HG03575 (cell line): ENCODE measurements around the gene APOL6.
"Not testable (repeated sequence)": the region's sequence is repeated elsewhere in the genome, so short reads cannot be mapped to it uniquely, and the experiment has no call there.

Experiments used
- ATAC-seq: cut with Tn5 transposase; IDR thresholded peaks from one replicate; pipeline ENCODE4 v1.9.1; 2021; ENCODE audit not compliant: unreplicated experiment, insufficient number of reproducible peaks, low FRiP score; ENCODE audit errors: extremely low read depth

Gene APOL6

DNA sequence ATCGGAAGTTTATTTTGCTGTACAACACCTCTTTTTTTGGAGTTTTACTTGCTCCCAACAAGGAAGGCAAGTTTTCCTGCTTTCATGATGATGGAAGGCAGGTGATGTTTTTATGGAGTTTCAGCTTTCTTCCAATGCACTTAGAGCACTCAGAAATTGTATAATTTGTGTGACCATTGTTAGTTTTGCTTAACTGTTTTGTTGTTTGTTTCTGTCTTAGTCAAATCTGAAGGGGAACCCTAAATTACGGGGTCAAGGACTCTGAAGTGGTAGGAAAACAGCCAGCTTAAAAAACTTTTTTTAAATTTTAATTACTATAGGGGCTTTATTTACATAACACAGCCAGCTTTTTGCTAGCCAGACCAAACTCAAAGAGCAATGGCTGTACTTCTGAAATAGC lies 14.7 kb downstream of the APOL6 start:
- ATAC-seq, result no peak

DNA sequence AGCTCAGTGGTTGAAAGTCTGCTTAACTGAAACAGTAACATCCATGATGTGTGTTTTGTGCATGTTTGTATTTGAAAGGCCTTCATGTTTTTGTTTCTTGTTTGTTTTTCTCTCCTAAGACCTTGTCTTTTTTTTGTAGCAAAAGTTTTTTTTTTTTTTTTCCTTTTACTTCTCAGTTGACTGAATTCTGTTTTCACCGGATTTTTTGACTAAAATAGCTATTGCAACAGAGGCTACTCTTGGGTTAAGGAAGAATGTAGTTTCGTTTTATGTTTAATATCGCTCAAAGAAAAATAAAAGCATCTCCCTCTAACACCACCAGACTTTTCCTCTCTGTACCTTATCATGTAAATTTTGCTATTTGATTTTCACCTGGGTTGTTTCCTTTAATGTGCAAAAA lies 15.1 kb downstream of the APOL6 start:
- ATAC-seq, result no peak

DNA sequence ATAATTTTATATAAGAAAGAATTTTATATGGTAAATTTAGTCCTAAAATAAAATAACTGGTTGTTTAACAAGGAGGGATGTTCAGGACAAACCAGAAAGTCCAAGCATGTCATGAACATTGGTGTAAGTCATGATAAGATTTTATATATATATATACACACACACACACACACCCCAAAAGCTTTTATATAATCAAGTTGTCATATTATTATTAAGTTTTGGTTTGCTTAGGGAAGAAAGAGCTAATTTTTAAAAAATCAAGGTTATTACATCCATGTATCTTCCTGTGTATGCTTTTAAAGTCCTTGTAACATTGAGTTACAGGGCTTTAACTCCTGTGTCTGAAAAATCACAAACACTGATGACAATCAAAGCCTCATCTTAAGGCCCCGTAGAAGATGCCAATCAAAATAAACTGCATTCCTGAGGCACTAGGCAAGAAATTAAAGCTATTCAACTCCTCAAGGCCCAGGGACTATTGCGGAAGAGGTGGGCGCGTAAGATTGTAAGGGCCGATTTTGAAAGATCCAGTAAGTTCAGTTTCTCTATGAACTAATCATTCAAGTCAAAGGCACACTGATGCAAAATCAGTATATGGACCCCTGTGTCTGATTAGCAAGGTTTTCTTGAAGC lies 16.8 kb downstream of the APOL6 start:
- no peak for ATAC-seq

DNA sequence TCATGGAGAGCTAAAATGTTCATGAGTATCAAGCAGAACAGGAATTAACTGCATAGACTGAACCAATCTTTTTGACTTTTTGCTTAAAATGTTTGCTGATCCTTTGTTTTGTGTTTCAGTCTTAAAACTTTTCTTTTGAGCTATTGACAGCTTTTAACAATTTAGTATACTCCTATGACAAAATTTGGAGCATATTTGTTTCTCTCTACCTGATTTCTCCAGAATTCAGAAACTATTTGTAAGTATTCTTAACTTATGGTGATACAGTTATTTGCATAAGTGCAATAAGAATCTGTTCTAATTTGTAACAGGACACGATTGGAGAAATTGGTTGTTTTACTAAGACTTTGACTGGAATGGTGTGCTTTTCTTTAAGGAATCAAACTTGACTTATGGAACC lies 18.5 kb downstream of the APOL6 start:
- not testable (repeated sequence) for ATAC-seq

DNA sequence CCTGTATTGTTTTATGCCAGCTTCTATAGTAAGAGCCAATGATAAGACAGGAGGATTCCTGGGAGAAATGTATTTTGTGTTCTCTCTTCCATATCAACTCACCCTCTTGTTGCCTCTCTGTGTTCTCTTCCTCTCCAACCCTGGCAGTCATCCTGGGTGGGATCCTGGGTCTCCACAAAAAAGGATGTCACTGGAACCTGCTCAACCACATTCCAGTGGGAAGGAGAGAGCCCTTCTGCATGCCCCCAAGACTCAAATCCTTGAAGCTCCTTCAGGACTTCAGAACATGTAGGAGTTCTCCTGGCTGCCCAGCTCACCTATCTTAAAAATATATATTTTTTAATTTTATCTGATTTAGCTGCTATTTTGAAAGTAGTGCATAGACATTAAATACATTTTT lies 26.1 kb downstream of the APOL6 start:
- no peak for ATAC-seq

DNA sequence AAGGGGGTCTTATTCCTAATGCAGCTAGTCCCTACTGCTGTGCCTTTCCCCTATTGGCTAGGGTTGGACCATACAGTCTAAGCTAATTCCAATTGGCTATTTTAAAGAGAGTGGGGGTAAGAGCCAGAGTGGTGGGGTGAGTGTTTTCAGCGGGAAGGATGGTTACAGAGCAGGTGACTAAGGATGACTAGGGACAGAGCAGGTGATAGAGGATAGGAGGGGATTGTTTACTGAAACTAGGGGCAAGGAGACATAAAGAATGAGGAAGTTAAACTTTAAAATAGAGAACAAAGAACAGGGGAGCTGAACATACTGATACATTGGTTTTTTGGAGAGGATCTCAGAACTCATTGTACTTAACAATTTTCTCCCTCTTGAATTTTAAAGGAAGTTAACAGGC lies 27.8 kb downstream of the APOL6 start:
- not testable (repeated sequence) for ATAC-seq

DNA sequence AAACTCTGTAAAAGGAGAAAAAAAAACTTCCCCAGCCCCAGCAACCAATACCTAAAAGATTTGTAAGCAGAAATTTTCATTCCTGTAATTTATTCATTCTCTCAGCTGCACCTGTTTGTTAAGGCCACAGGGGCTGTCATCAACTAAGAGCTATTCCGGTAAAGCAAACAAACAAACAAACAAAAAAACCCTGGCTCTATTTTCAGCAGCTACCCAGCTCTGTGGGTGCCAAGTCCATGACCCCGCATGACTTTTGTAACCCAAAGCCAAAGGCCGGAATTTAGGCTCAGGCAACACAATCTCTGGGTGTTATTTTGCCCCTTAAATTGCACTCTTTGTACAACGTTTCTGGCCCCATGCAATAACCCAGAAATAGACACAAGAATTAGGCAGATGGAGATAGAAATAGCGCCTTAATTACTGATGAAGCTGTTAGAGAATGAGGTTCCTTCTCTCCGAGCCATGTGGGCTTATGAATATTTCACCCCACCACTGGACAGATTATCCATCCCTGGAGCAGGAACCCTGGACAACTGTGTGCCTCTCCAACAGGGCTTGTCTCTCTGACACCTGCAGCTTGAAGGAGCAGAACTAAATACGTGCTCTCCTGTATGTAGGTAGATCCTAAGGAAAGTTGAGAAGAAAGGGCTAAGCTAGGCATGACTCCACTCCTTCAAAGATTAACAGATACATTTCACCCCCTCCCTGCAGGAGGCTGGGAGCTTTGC lies 29.4 kb downstream of the APOL6 start:
- no peak for ATAC-seq

DNA sequence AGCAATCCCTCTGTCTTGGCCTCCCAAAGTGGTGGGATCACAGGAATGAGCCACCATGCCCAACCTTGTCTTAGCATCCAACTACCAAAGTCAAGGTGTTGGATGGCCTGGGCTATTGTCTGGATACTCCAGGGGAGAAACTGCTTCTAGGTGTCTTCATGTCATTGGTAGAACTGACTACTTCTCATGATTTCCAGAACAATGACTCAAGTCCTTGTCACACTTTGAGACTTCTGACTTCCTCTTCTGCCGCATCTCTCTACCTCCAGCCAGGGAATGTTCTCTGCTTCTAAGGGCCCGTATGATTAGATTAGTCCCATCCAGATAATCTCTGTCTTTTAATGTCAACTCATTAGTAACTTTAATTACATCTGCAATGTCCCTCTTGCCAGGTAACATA lies 30.6 kb downstream of the APOL6 start:
- no peak for ATAC-seq

DNA sequence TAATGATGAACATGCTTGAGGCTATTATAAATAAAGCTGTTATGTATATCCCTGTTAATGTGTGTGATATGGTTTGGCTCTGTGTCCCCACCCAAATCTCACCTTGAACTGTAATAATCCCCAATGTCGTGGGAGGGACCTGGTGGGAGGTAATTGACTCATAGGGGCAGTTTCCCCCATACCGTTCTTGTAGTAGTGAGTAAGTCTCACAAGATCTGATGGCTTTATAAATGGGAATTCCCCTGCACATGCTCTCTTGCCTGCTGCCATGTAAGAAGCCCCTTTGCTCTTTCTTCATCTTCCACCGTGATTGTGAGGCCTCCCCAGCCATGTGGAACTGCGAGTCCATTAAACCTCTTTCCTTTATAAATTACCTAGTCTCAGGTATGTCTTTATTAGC lies 31.2 kb downstream of the APOL6 start:
- not testable (repeated sequence) for ATAC-seq

DNA sequence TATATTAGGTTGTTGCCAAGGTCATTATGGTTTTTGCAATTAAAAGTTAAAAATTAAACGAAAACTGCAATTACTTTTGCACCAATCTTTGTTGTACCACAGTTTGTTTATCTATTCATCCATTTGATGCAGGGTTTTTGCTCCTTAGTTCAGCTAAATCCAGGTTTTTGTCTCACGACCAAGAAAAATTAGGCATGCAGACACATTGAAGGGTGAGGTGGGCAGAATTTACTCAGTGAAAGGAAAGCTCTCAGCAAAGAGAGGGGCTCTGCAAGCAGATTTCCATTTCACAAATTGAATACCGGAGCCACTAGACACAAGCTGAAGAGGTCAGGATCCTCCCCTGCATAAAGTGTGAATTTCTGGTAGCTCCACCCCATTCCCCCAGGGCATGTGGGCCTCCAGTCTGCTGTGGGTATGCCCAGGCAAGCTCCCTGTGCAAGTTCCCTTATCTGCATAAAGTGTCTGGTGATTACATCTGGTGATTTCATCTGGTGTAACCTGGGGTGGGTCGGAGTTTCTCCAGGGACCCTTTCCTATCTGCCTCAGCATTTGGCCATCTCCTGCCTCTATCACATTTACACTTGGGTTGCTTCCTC lies 33.3 kb downstream of the APOL6 start:
- ATAC-seq, result no peak

DNA sequence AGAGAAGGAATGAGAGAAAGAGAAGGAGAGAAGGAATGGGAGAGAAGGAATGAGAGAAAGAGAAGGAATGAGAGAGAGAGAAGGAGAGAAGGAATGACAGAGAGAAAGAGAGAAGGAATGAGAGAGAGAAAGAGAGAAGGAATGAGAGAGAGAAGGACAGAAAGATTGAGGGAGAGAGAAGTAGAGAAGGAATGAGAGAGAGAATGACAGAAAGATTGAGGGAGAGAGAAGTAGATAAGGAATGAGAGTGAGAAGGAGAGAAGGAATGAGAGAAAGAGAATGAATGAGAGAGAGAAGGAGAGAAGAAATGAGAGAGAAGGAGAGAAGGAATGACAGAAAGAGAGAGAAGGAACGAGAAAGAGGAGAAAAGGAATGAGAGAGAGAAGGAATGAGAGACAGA lies 35.3 kb downstream of the APOL6 start:
- no peak for ATAC-seq

DNA sequence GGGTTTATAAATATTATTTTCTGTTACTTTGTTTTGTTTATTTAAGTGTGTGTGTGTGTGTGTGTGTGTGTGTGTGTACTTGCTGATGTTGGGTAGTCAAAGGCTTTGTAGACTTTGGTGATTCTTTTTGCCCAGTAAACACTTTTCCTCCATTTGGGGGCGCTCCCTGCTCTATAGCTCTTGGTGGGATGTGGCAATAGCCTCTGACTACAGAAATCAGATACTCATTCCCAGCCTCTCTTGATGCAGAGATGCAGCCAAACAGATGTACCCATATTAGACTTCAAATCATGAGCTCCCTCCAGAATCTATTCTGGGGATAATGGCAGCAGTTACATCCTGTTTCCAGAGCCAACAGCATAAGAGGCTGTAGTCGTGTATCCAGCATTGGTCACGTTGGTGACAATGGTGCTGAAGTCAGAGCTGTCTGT lies 36.0 kb downstream of the APOL6 start:
- no peak for ATAC-seq

DNA sequence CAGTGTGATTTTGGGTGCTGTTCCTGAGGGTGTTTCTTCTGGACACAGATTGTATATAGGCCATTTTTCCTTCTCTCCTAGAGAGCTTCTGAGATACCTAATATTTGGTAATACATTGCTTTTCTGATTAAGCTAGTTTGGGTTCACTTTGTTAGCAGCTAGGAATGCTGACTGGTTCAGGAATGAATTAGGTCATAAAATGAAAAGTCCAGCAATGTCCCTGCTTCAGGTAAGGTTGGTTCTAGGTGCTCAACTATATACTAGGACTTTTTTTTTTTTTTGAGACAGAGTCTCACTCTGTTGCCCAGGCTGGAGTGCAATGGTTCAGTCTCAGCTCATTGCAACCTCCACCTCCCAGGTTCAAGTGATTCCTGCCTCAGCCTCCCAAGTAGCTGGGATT lies 36.5 kb downstream of the APOL6 start:
- no peak for ATAC-seq

DNA sequence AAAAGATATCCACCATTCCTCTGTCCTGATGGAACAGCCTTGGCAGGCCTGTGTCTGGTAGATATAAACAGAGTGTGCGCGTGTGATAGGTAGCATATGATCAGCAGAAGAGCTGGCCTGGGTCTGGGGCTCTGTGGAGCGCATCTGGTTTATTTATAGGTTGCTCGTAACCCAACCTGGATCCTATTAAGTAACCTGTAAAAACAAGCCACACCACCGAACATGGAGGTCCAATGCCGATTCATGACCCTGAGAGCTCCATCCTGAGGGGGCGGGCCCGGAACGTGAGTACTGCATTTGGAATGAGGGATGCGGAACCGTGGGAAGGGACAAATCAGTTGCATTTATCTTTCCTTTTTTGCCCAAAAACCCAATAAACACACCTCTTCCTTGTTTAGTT lies 37.5 kb downstream of the APOL6 start:
- no peak for ATAC-seq

DNA sequence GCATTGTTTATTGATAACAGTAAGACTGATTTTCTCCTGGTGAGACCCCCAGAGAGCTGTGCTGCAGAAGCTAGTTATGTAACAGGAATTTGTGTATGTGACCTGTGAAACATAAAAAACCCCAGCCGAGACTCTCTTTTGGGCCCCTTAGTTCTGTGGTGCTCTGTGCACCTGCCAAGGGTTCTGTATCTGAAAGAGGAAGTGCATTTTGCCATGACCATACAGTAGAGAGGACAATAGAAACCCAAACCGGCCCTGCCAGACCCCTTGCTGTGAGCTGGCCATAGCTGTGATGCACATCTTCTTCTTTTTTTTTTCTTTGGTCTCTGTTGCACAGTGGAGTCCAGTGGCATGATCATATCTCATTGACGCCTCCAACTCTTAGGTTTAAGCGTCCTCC lies 38.1 kb downstream of the APOL6 start:
- ATAC-seq, result no peak

DNA sequence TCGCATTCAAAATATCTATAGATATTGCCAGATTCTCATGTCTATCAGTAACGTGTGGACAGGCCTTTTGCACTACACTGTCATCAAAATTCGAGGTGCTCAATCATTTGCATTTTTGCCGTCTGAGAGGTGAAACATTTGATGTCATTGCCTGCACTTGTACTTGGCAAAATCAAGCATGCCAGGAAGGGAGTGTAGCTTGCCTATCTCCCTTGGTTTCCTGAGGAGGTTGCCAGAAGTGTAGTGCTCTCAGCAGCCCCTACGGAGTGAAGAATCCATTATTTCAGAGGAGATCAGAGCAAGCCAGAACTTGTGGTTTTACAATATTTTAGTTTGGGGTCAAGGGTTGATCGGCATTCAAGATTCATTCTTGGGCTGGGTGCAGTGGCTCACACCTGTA lies 39.2 kb downstream of the APOL6 start:
- no peak for ATAC-seq

DNA sequence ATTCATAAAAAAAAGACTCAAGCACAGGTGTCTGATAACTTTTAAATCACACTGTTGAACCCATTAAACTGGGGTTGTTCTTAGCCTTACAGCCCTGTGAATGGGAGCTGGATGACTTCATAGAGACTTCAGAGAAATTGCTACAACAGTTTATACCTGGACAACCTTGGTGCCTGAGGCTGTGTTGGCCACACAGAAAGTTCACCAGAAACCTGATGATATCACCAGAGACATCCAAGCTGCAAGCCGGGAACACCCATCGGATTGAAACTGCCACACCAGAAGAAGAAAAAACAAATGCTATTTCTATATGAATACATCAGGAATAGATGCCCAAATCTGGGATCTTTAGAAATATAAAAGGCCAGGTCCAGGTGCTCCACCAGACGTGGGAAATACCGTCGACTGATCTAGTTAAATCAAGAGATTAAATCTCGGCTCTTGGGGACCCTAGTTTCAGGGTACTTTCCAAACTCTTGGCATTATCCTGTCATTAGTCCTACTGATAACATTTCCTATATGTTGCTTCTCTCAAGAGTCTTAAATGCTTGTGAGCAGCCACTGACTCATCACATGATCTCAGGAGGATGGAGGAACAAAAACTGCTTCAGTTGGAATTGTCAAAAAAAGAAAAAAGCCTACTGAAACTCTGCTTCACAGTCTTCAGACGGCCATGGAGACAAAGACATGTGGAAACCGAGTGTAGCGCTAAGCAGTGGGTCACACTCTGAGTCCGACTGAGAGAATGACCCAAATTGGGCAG lies 40.8 kb downstream of the APOL6 start:
- ATAC-seq, result no peak

DNA sequence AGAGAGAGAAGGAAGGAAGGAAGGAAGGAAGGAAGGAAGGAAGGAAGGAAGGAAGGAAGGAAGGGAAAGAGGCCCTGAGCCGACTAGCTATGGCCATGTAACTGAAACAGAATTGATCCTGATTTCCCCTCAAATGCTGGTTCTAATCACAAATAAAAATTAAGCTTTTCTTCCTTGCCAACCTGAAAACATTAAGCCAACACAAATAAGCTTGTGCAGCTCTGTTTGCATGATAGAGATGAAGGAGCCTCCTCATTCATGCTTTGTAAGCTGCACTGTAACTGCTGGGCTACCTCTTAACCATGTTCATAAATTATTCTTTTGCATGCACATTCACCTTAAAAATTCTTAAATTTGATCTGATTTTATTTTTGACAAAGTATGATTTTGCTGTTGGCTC lies 41.8 kb downstream of the APOL6 start:
- ATAC-seq, result no peak

DNA sequence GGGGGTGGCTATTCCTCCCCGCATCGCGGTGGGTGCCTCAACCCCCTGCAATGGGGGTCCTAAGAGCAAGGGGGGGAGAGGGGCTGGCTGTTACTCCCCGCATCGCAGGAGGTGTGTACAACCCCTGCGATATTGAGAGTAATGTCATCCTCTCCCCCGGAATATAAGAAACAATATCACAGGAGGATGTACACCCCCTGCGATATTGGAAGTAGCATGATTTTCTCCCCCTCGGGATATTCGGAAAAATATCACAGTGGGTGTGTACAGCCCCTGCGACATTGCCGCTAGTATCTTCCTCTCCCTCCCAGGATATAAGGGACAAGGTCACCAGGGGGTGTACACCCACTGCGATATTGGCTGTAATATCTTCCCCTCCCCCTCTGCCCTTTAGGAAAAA lies 47.0 kb downstream of the APOL6 start:
- no peak for ATAC-seq

DNA sequence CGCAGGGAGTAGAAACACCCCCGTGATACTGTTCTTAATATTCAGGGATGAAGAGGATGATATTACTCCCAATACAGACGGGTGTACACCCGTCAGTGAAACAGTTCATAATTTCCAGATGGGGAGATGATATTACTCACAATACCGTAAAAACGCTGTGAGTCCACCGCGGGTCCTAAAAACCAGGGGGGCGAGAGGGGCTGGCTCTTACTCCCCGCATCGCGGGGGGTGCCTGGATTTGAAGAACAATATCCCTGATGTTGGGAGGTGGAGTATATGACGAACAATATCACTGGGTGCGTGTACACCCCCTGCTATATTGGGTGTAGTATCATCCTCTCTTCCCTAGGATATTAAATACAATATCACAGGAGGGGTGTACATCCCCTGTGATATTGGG lies 48.9 kb downstream of the APOL6 start:
- ATAC-seq, result no peak
